Stomach (tissue), 4 donors: ENCODE data around the gene RGS7BP.

Experiments
- POLR2A ChIP-seq, 4 donors: fragments of 450-650 bp; IDR thresholded peaks; one replicate each; pipeline ENCODE4 v1.6.1; 2016; ENCODE audit warnings: antibody characterized with exemption in 4 of 4, control low read depth in 2 of 4, mild to moderate bottlenecking in 1 of 4, moderate library complexity in 1 of 4
- POLR2AphosphoS5 ChIP-seq, 3 donors: sonication (generic); formaldehyde crosslinking; IDR thresholded peaks; one replicate each; pipeline ENCODE4 v1.6.1; 2016; ENCODE audit warnings: antibody characterized with exemption in 3 of 3
- TF ChIP-seq, protein P1 (sequence below), 7 experiments: fragments of 450-650 bp in 4 of 7; fragments of 200-600 bp in 3 of 7; sonication (generic) in 3 of 7; IDR thresholded peaks; one replicate each; pipeline ENCODE4 v1.5.1; 2016 to 2019; ENCODE audit warnings: antibody characterized with exemption in 7 of 7, control low read depth in 2 of 7, mild to moderate bottlenecking in 1 of 7

GRCh38 chr5:64649512-64649911 is 143.7 kb downstream of the RGS7BP start:
- TF ChIP-seq POLR2AphosphoS5 (IDR thresholded peaks at IDR 0.05) (no peak), POLR2A (IDR thresholded peaks at IDR 0.05) (no peak)
- TF ChIP-seq, protein P1, sequence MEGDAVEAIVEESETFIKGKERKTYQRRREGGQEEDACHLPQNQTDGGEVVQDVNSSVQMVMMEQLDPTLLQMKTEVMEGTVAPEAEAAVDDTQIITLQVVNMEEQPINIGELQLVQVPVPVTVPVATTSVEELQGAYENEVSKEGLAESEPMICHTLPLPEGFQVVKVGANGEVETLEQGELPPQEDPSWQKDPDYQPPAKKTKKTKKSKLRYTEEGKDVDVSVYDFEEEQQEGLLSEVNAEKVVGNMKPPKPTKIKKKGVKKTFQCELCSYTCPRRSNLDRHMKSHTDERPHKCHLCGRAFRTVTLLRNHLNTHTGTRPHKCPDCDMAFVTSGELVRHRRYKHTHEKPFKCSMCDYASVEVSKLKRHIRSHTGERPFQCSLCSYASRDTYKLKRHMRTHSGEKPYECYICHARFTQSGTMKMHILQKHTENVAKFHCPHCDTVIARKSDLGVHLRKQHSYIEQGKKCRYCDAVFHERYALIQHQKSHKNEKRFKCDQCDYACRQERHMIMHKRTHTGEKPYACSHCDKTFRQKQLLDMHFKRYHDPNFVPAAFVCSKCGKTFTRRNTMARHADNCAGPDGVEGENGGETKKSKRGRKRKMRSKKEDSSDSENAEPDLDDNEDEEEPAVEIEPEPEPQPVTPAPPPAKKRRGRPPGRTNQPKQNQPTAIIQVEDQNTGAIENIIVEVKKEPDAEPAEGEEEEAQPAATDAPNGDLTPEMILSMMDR (IDR thresholded peaks at IDR 0.05), result no peak
